Stimulated activated CD4-positive, alpha-beta T cell treated with anti-CD3 and anti-CD28 coated beads, TNF-alpha, amount 100 ng/mL, for 4 hours (primary cell): ENCODE measurements around the gene MX2.
"Not testable (repeated sequence)": the region's sequence is repeated elsewhere in the genome, so short reads cannot be mapped to it uniquely, and the experiment has no call there.

ENCODE experiments used
- DNase-seq, 3 experiments: peaks; one replicate each; pipeline ENCODE4 v3.0.0-alpha.2; 2020; ENCODE audit warnings: low read depth in 3 of 3

Gene MX2

GRCh38 chr21:41361786-41362604, at the start of gene MX2:
MX2 (plus strand) TSS chr21:41362027; CDS start chr21:41376907, 14,880 bp downstream.
- peak; percentile 23 to 69 (median 66) for DNase-seq

- not testable (repeated sequence) for DNase-seq
Measured at GRCh38 chr21:41313285-41314164, 48.3 kb upstream of the MX2 start.

GRCh38 chr21:41315726-41316125, 46.1 kb upstream of the MX2 start:
- no peak for DNase-seq

- no peak for DNase-seq
Measured at GRCh38 chr21:41316200-41317062, 45.4 kb upstream of the MX2 start, which contains the start of gene FAM3B. FAM3B (plus strand) TSS chr21:41316801; CDS start chr21:41316880, 79 bp downstream.

GRCh38 chr21:41317063-41317392, 44.8 kb upstream of the MX2 start:
- DNase-seq = no peak

- DNase-seq = no peak
Measured at GRCh38 chr21:41317458-41317857, 44.4 kb upstream of the MX2 start.

GRCh38 chr21:41318218-41318617, 43.6 kb upstream of the MX2 start:
- DNase-seq = no peak

- no peak for DNase-seq
Measured at GRCh38 chr21:41319273-41319672, 42.6 kb upstream of the MX2 start.

GRCh38 chr21:41321211-41321907, 40.5 kb upstream of the MX2 start:
- no peak for DNase-seq

GRCh38 chr21:41321908-41322495, 39.8 kb upstream of the MX2 start:
- DNase-seq = no peak

- DNase-seq = no peak
Measured at GRCh38 chr21:41322496-41323382, 39.1 kb upstream of the MX2 start.

GRCh38 chr21:41325138-41325912, 36.5 kb upstream of the MX2 start:
- DNase-seq = no peak

GRCh38 chr21:41326414-41327080, 35.3 kb upstream of the MX2 start:
- DNase-seq = no peak

GRCh38 chr21:41327753-41328152, 34.1 kb upstream of the MX2 start:
- no peak for DNase-seq

- no peak for DNase-seq
Measured at GRCh38 chr21:41328660-41329607, 32.9 kb upstream of the MX2 start.

- no peak for DNase-seq
Measured at GRCh38 chr21:41333752-41334151, 28.1 kb upstream of the MX2 start.

GRCh38 chr21:41337515-41337914, 24.3 kb upstream of the MX2 start:
- no peak for DNase-seq
